ENCODE measurements around the gene PADI1.

PADI1 gene

DNA sequence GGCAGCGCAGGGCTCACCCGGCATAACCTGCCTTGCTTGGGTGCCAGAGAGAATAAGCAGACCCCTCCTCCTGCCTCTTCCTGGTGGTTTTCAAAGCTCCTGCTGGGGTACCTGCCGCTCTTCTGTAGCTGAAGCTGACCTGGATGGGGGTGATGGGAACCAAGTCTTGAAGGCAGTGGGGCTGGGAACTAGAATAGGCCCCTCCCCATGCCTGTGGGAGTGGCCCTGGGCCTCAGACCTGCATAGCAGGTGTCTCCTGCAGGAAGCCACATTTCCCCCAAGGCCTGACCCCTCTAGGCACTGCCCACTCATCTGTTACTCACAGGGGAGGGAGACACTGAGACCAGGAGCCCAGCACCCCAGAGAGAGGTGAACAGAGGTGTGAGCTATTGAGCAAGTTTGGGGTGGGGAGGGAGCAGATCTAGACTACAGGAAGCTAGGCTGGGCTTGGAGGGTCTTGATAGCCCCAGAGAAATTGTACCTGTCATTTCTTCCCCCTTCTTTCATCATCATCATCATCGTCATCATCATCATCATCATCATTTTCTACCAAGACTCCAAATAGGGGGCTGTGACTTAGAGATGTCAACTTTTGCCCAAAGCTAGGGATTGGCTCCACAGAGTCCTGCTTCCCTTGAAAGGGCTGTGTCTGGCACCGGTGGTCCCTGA is 10.1 kb downstream of the PADI1 start:
- DNase-seq (ENCODE audit: extremely low read depth in 1 of 2, low read depth in 1 of 2) = no peak

DNA sequence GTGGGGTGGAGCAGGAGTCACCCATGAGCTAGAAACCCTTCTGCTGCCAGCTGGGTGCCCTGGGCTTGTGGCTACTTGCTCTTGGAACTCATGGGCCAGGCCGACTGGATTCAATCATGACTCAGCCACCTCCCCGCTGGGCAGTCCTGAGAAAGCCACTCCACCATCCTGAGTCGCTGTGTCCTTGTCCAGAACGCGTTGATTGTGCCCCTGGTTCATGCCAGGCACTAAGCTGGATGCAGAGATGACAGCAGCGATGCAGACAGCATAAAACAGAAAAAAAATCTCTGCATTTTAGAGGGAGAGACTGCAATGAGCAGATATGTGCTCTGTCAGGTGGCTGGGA is 10.6 kb downstream of the PADI1 start:
- no peak for DNase-seq (ENCODE audit: extremely low read depth in 1 of 2, low read depth in 1 of 2)

DNA sequence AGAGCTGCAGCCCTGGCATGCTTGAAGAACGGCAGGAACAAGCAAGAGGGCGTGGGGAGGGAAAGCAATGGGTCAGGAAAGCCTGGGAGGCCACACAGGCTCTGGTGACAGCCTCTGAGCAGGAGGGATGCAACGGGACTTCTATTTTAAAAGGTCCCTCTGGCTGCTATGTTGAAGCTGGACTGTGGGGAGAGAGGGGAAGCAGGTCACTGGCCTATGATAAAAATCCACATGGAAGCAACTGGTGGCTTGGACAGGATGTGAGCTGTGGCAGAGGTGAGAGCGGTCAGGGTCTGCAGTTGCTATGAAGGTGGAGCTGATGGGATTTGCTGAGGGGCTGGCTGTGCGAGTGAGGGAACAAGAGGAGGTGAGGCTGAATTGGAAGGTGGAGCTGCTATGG is 11.2 kb downstream of the PADI1 start:
- DNase-seq (ENCODE audit: extremely low read depth in 1 of 2, low read depth in 1 of 2) = no peak

DNA sequence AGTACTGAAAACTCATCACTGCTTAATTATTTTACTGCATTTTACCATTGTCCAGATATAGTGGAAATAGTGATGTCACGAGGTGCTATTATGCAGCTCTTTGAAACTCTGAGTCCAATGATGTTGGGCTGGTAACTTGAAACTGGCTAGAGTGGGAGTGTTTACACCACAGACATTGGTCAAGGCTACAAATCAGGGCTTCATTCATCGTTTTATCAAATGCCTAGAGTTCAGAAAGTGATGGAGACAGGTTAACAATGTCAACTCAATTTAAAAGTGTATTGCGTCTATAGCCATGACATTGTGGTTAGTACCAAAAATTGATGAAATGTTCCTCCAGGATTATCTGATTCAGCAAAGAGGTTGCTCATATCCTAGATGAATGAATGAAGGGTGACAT is 12.7 kb downstream of the PADI1 start:
- no peak for DNase-seq (ENCODE audit: extremely low read depth in 1 of 2, low read depth in 1 of 2)

DNA sequence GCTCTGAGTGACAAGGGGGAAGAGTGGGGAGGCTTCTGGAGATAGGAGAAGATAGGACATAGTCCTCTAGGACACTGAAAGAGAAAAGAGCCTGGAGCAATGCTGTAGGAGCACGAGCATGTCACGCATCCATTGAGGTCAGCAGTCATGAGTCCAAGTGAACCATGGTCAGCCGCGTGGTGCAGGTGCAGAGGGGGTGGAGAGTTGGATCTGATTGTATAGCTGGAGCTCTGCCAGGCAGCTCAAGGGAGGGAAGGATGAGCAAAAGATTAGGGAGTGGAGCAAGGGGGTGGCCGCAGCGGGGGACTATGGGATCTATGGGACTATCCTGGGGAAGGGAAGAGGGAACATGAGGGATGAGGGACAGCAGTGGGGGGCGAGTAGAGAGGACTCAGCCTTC is 14.0 kb downstream of the PADI1 start:
- DNase-seq (ENCODE audit: extremely low read depth in 1 of 2, low read depth in 1 of 2) = no peak

DNA sequence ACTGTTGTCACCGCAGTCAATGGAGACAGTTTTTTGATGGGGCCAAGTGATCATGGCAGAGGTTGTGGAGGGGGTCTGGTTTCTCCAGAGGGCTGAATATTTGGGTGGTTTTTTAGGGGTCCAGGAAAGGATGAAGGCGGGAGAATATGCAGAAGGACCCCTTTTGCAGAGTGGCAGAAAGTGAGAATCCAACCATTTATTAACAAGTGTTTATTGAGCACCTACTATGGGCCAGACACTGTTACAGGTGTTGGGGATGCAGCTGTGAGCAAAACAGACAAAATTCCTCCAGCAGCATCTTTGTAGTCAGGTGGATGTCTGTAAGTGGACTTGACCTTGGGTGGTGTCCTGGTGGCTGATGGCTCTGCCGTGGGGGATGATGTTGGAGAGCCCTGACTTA is 15.4 kb downstream of the PADI1 start:
- DNase-seq (ENCODE audit: extremely low read depth in 1 of 2, low read depth in 1 of 2) = no peak

DNA sequence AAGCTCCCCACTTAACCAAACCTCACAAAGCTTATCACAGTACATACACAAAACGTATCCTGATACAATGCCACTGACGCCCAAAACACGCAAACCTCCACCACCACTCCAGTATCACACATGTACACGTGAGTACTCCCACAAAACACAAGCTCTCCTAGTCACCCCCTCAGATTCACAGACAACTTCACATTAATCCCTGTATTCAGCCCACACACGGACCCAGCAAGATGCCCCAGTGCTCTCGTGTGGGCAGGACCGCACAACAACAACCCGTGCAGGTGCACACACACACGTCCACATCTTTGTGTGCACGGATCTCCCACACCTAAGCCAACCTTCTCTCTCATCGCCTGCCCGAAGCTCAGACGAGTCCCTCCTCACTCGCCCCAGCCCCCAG is 17.6 kb downstream of the PADI1 start:
- no peak for DNase-seq (ENCODE audit: extremely low read depth in 1 of 2, low read depth in 1 of 2)

DNA sequence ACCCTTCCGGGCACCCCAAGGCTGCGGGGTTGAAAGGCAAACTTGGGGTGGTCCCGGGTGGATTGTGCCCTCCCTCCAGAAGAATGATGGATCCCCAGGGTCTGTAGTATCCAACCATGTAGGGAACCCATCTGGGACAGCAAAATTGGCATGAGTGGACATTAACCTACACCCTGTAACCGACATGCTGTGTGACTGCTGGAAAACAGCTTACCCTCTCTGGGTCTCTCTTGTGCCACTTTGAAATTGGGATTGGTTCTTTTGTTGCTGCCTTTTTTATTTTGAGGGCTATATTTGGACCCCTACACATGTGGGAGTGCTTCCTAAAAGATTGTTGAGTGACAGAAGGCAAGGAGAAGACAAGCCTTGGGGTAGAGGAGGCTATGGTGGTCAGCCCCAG is 19.5 kb downstream of the PADI1 start:
- DNase-seq (ENCODE audit: extremely low read depth in 1 of 2, low read depth in 1 of 2) = no peak

DNA sequence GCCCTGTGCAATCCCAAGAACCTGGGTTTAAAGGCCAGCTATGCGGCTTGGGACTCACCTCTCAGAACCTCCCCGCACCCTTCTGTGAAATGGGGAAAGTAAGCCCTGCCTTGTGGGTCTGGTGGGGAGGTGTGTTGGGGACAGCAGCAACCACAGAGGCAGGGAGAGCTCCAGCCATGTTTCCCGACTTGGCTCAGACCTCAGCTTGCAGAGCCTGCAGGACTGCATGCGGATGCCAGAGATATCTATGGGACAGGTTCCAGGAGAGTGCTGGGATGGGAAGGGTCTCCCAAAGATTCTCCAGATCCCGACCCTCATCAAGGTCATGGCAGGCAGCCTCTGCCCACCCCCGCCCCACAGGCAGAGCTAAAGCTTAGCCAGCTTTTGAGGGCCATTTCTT is 20.2 kb downstream of the PADI1 start:
- DNase-seq (ENCODE audit: extremely low read depth in 1 of 2, low read depth in 1 of 2) = no peak

DNA sequence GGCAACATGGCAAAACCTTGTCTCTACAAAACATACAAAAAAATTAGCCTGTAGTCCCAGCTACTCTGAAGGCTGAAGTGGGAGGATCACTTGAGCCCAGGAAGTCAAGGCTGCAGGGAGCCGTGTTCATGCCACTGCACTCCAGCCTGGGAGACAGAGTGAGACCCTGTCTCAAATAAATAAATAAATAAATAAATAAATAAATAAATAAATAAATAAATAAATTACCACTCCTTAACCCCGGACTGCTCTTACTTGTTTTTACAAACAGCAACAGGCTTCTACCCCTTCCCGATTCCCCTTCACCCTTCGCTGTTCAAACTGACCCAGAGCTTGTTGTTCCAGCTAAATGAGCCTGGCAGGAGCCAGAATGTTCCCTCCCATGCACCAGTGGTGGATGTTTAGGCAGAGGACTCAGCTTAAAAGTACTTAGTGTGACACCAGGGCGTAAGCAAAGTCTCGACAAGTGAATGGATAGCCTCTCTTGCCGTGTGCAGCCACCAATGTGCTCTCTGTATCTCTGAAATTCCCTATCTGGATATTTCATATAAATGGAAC is 22.5 kb downstream of the PADI1 start:
- DNase-seq (ENCODE audit: extremely low read depth in 1 of 2, low read depth in 1 of 2) = no peak

DNA sequence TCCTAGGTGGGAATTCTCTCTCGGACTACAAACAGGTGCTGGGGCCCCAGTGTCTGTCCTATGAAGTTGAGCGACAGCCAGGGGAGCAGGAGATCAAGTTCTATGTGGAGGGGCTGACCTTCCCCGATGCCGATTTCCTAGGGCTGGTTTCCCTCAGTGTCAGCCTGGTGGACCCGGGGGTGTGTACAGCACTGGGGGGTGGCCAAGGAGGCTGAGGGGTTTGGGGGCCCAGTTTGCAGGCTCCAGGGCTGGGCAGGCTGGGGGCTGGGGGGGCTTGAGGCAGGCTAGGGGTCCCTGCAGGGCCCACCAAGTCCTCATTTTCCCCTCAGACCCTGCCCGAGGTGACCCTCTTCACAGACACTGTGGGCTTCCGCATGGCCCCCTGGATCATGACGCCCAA is 23.7 kb downstream of the PADI1 start:
- no peak for DNase-seq (ENCODE audit: extremely low read depth in 1 of 2, low read depth in 1 of 2)

DNA sequence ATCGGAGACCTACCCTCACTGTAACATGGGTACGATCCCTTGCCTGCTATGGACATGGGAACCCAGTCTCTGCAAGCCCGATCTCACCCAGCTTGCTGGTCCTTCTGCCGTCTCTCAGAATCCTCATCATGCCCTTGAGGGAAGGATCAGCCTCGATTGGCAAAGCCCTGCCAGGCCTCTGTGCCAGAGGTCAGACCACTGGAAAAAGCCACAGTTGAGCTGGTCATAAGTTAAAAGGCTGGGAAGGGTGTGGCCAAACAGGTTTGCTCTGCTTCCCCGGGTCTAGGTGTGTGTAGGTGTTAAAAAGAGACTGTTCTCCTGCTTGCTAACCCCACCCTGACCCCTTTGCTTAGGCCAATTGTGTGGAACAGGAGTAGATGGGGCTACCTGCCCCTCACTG is 24.5 kb downstream of the PADI1 start:
- DNase-seq (ENCODE audit: extremely low read depth in 1 of 2, low read depth in 1 of 2) = no peak

DNA sequence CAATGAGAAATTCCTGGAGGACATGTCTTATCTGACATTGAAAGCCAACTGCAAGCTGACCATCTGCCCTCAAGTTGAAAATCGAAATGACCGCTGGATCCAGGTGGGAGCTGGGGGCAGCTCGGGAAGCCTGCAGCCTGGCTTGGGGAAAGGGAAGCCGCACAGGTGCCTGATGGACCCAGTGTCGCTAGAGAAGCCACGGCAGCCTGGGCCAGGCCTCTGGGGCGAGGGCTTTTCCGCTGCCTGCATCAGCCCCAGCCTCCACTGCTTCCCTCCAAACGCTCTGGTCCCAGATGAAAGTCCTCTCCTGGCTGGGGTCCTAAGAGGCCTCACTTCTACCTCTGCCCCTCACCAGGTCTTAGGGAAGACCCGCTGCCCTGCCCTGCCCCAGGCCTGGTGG is 25.2 kb downstream of the PADI1 start:
- no peak for DNase-seq (ENCODE audit: extremely low read depth in 1 of 2, low read depth in 1 of 2)

DNA sequence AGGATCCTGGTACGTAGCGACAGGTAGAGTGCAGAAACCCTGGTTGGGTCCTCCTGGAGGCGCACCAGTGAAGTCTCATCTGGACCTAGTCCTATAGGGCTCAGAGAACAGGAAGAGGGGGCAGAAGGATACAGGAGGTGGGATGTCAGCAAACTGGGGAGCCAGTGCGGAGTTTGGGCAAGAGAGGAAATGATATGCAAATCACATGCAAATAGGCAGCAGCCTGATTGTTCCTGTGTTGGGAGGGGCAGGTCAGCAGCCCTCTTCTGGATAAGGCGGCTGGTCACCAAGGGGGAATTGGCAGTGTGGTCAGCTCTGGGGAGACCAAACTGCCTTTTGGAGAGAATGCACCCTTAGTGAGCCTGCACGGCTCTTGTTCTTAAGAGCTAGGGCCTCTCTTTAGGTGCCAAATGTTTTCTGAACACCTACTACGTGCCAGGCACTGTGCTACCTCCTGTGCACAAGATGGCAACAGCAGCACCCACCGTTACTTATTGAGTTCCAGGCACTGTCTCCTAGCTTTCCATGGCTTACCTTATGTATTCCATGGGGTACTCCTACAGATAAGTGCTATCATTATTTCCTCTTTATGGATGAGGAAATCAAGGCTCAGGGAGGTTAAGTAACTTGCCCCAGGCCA is 25.9 kb downstream of the PADI1 start:
- no peak for DNase-seq (ENCODE audit: extremely low read depth in 1 of 2, low read depth in 1 of 2)

DNA sequence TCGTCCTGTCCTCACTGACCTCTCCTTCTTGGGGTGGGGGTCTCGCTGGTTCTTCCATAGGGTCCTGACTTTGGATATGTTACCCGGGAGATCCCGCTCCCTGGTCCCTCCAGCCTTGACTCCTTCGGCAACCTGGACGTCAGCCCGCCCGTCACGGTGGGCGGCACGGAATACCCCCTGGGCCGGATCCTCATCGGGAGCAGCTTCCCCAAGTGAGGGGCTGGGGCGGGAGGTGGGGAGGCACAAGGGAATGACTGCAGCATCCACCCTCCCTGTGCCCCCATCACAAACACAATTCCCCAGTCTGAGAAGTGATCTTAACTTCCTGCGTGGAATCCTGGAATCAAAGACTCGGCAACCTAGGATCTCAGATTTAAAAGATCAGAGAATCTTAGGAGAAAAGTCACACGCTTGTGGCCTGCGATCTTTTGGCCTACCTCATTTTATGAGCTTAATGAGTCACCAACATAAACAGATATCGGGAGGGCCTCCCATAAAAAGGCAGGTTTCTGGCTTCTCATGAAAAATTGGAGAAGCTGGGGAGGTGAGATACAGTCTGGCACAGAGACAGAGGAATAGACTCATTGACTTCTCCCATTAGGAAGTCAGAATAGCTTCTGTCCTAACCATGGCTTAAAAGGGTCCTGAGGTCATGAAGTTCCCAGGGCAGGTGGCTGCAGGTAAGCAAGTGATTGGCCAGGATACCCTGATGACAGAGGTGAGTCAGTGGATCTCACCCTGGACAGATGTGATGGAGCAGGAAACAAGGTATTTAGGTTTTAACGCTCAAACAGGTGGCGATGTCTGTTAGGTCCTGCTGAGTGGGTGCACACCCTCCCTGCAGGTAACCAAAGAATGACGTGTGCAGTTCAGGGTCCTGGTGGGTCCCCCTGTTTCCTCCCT is 28.1 kb downstream of the PADI1 start:
- DNase-seq (ENCODE audit: extremely low read depth in 1 of 2, low read depth in 1 of 2) = no peak

DNA sequence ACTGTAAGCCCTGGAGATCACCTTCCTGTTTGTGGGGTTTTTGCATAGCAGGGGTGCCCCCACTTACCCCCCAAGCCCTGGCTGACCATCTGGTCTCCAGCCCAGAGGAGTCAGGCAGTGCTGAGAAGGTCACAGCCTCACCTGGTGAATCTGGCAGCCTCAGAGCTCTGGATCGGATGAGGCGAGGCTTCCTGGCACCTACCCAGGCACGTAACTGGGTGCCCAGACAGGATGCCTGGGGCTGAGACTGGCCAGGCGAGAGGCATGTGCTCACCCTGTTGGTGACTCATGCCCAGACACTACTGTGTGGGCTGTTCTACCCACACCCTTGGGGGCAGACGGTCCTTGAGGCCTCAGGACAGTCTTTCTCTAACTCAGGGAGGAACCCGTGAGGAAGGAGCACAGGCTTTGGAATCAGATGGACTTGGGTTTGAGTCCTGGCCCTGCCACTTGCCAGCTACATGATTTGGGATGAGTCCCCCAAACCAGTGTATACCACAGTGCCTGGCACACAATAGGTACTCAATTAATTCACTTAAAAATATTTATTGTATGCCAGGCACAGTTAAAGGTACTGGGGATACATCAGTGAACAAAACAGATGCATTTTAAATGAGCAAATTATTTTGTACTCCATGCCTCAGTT is 28.9 kb downstream of the PADI1 start:
- no peak for DNase-seq (ENCODE audit: extremely low read depth in 1 of 2, low read depth in 1 of 2)

DNA sequence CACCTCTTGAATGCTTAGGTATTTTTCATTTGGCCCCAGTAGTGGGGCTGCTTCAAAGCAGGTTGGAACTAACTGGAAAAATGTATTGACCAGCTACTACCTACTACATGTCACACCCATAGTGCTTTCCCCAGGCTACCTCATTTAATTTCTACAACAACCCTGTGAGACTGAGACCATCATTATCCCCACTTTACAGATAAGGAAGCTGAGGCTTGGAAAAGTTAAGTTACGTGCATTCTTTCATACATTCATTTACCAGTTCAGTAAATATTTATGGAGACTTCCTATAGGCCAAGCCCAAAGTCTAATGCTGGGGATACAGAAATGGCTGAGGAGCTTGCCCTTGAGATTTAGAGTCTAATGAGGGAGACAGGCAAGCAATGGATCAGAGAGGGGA is 29.5 kb downstream of the PADI1 start:
- no peak for DNase-seq (ENCODE audit: extremely low read depth in 1 of 2, low read depth in 1 of 2)

DNA sequence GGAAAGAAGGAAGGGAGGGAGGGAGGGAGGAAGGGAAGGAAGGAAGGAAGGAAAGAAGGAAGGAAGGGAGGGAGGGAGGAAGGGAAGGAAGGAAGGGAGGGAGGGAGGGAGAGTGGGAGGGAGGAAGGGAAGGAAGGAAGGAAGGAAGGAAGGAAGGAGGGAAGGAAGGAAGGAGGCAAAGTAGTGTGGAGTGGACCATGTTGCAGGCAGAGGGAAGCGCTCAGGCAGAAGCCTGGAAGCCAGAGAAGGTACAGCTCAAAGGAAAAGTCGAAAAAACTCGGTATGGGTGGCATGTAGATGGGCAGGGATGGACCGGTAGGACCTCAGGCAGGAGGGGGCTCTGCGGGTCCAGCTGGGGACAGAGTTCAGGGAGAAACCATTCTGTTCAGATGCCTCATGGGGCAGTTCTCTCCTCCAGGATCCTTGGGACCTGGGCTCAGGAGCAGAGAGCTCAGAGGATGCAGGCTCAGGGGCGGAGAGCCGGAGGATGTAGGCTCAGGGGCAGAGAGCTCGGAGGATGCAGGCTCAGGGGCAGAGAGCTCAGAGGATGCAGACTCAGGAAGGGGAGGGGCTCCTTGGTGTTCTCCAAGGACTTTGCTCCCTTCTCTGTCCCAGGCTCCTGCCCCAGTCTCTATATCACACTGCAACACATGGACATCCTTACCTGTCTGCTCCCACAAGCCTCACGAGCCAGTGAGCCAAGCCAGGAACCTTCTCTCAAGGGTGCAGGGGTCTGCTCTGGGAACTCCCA is 30.4 kb downstream of the PADI1 start:
- DNase-seq (ENCODE audit: extremely low read depth in 1 of 2, low read depth in 1 of 2) = no peak

DNA sequence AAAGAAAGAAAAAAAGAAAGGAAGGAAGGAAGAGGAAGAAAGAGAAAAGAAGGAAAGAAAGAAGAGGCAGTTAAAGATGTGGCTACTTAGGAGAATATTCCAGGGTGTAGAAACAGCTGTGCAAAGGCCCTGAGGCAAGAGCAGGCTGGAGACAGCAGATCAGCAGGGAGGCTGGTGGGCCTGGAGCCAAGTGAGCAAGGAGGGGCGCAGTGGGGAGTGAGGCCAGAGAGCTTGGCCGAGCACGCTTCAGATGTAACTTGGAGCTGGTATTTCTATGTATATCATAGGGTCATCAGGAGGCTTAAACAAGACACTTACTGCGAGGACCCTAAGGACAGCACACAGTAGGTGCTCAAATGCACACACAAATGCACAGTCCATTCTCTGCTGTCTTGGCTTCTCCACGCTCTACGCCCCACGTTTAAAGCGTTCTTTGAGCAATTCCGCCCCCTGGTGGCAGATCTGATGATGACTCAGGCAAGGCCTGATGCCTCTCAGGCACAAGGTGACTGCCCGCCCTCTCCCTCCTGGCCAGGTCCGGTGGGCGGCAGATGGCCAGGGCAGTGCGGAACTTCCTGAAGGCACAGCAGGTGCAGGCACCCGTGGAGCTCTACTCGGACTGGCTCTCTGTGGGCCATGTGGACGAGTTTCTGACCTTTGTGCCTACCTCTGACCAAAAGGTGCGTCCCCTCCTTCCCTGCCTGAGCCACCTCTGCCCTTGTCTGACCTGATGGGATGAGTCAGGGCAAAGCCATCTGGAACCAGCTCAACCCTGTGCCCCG is 32.0 kb downstream of the PADI1 start:
- DNase-seq (ENCODE audit: extremely low read depth in 1 of 2, low read depth in 1 of 2) = peak; percentile 73 to 84

DNA sequence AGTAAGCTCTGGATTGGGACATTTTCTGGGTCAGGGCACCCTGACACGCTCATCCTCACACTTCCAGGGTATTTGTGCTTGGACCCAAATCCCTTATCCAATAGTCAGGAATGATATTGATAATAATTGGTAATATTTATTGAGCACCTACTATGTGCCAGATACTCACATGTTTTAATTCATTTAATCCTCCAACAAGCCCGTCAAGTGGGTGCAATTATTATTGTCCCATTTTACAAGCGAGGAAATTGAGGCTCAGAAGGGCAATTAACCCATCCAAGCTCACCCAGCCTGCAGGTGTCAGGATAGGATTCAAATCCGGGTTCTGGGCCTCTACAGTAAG is 32.6 kb downstream of the PADI1 start:
- DNase-seq (ENCODE audit: extremely low read depth in 1 of 2, low read depth in 1 of 2) = no peak
